Stimulated activated memory B cell treated with anti-CD40 and anti-IgM and Interleukin-4, amounts not matched to agents 10 μg/mL and 1 μg/mL and 100 μg/mL, for 72 hours (primary cell): ENCODE data around the gene PHACTR2.

Experiments
- ATAC-seq: fragments of 150-1000 bp; cut with Tn5 transposase; 2 replicates; pipeline ENCODE4 v1.10.0; 2021
- H3K27ac Mint-ChIP-seq: one replicate; pipeline ENCODE4 v1.8.0; 2022; ENCODE audit warnings: mild to moderate bottlenecking, mixed read lengths
- H3K27me3 Mint-ChIP-seq: one replicate; pipeline ENCODE4 v1.8.0; 2022; ENCODE audit warnings: mixed read lengths
- H3K36me3 Mint-ChIP-seq: one replicate; pipeline ENCODE4 v1.8.0; 2022; ENCODE audit warnings: mixed read lengths
- H3K4me1 Mint-ChIP-seq: one replicate; pipeline ENCODE4 v1.8.0; 2022; ENCODE audit warnings: mixed read lengths
- H3K4me3 Mint-ChIP-seq: one replicate; pipeline ENCODE4 v1.8.0; 2022; ENCODE audit warnings: mild to moderate bottlenecking, moderate library complexity, mixed read lengths
- H3K9me3 Mint-ChIP-seq: one replicate; pipeline ENCODE4 v1.8.0; 2022; ENCODE audit warnings: mixed read lengths

The PHACTR2 gene

GRCh38 chr6:143752459-143752858 lies 74.7 kb downstream of the PHACTR2 start:
- Mint-ChIP-seq H3K27me3 (no peaks in the 10 kb centered on the region), H3K9me3 (no peaks in the 10 kb centered on the region), H3K4me3 (no peak overlapping the region), H3K4me1 (no peaks in the 10 kb centered on the region), H3K36me3 (peaks cover 12% of the 10 kb centered on the region), H3K27ac (no peak overlapping the region)
- no peak for ATAC-seq

- Mint-ChIP-seq H3K4me3 (no peak overlapping the region), H3K36me3 (peaks cover 15% of the 10 kb centered on the region), H3K9me3 (no peaks in the 10 kb centered on the region), H3K27ac (no peak overlapping the region), H3K27me3 (no peaks in the 10 kb centered on the region), H3K4me1 (no peaks in the 10 kb centered on the region)
- no peak for ATAC-seq
Observed at GRCh38 chr6:143753678-143754077, 75.9 kb downstream of the PHACTR2 start.

GRCh38 chr6:143754204-143754603 lies 76.4 kb downstream of the PHACTR2 start:
- Mint-ChIP-seq H3K36me3 (peaks cover 15% of the 10 kb centered on the region), H3K27ac (no peak overlapping the region), H3K27me3 (no peaks in the 10 kb centered on the region), H3K9me3 (no peaks in the 10 kb centered on the region), H3K4me3 (no peak overlapping the region), H3K4me1 (no peaks in the 10 kb centered on the region)
- no peak for ATAC-seq

GRCh38 chr6:143755301-143755744 lies 77.6 kb downstream of the PHACTR2 start:
- ATAC-seq = no peak
- H3K36me3 Mint-ChIP-seq = peaks cover 18% of the 10 kb centered on the region

GRCh38 chr6:143757346-143757832 lies 79.6 kb downstream of the PHACTR2 start:
- Mint-ChIP-seq H3K9me3 (no peaks in the 10 kb centered on the region), H3K4me3 (no peak overlapping the region), H3K27ac (no peak overlapping the region), H3K27me3 (no peaks in the 10 kb centered on the region), H3K36me3 (peaks cover 27% of the 10 kb centered on the region), H3K4me1 (no peaks in the 10 kb centered on the region)
- no peak for ATAC-seq

More at GRCh38 chr6:143755301-143755744, 77.6 kb downstream of the PHACTR2 start:
- Mint-ChIP-seq H3K9me3 (no peaks in the 10 kb centered on the region), H3K27me3 (no peaks in the 10 kb centered on the region), H3K4me1 (no peaks in the 10 kb centered on the region), H3K27ac (no peak overlapping the region), H3K4me3 (no peak overlapping the region)

GRCh38 chr6:143758551-143758950 lies 80.8 kb downstream of the PHACTR2 start:
- H3K27me3 Mint-ChIP-seq = no peaks in the 10 kb centered on the region
- no peak overlapping the region for H3K4me3 Mint-ChIP-seq
- H3K27ac Mint-ChIP-seq = no peak overlapping the region
- ATAC-seq = no peak
- H3K4me1 Mint-ChIP-seq = no peaks in the 10 kb centered on the region
- peaks cover 27% of the 10 kb centered on the region for H3K36me3 Mint-ChIP-seq
- no peaks in the 10 kb centered on the region for H3K9me3 Mint-ChIP-seq

- no peaks in the 10 kb centered on the region for H3K9me3 Mint-ChIP-seq
- H3K4me3 Mint-ChIP-seq = no peak overlapping the region
- no peaks in the 10 kb centered on the region for H3K27me3 Mint-ChIP-seq
- ATAC-seq = no peak
- no peaks in the 10 kb centered on the region for H3K4me1 Mint-ChIP-seq
- H3K27ac Mint-ChIP-seq = no peak overlapping the region
- peaks cover 27% of the 10 kb centered on the region for H3K36me3 Mint-ChIP-seq
Observed at GRCh38 chr6:143759666-143760065, 81.9 kb downstream of the PHACTR2 start.

GRCh38 chr6:143761074-143761473 lies 83.3 kb downstream of the PHACTR2 start:
- H3K27me3 Mint-ChIP-seq = no peaks in the 10 kb centered on the region

GRCh38 chr6:143762126-143762525 lies 84.4 kb downstream of the PHACTR2 start:
- no peaks in the 10 kb centered on the region for H3K27me3 Mint-ChIP-seq
- no peaks in the 10 kb centered on the region for H3K4me1 Mint-ChIP-seq
- H3K36me3 Mint-ChIP-seq = peaks cover 30% of the 10 kb centered on the region
- H3K27ac Mint-ChIP-seq = no peak overlapping the region
- H3K4me3 Mint-ChIP-seq = no peak overlapping the region
- no peaks in the 10 kb centered on the region for H3K9me3 Mint-ChIP-seq
- no peak for ATAC-seq

More at GRCh38 chr6:143761074-143761473, 83.3 kb downstream of the PHACTR2 start:
- Mint-ChIP-seq H3K27ac (no peak overlapping the region), H3K4me1 (no peaks in the 10 kb centered on the region), H3K9me3 (no peaks in the 10 kb centered on the region), H3K36me3 (peaks cover 29% of the 10 kb centered on the region), H3K4me3 (no peak overlapping the region)
- ATAC-seq = no peak

GRCh38 chr6:143765422-143766184 lies 87.8 kb downstream of the PHACTR2 start:
- Mint-ChIP-seq H3K27me3 (no peaks in the 10 kb centered on the region), H3K27ac (no peak overlapping the region), H3K4me1 (no peaks in the 10 kb centered on the region), H3K4me3 (no peak overlapping the region), H3K9me3 (no peaks in the 10 kb centered on the region), H3K36me3 (peaks cover 35% of the 10 kb centered on the region)
- no peak for ATAC-seq

GRCh38 chr6:143766185-143766553 lies 88.4 kb downstream of the PHACTR2 start:
- H3K27ac Mint-ChIP-seq = no peak overlapping the region
- peaks cover 35% of the 10 kb centered on the region for H3K36me3 Mint-ChIP-seq
- H3K27me3 Mint-ChIP-seq = no peaks in the 10 kb centered on the region
- no peaks in the 10 kb centered on the region for H3K4me1 Mint-ChIP-seq
- H3K4me3 Mint-ChIP-seq = no peak overlapping the region
- no peaks in the 10 kb centered on the region for H3K9me3 Mint-ChIP-seq
- no peak for ATAC-seq

GRCh38 chr6:143767433-143767832 lies 89.7 kb downstream of the PHACTR2 start:
- H3K27ac Mint-ChIP-seq = no peak overlapping the region
- H3K27me3 Mint-ChIP-seq = no peaks in the 10 kb centered on the region
- no peak for ATAC-seq
- no peak overlapping the region for H3K4me3 Mint-ChIP-seq
- no peaks in the 10 kb centered on the region for H3K9me3 Mint-ChIP-seq
- peaks cover 29% of the 10 kb centered on the region for H3K36me3 Mint-ChIP-seq
- H3K4me1 Mint-ChIP-seq = no peaks in the 10 kb centered on the region

GRCh38 chr6:143772116-143773086 lies 94.6 kb downstream of the PHACTR2 start:
- Mint-ChIP-seq H3K27ac (no peak overlapping the region), H3K36me3 (peaks cover 37% of the 10 kb centered on the region)

GRCh38 chr6:143773506-143774150 lies 95.9 kb downstream of the PHACTR2 start:
- no peaks in the 10 kb centered on the region for H3K27me3 Mint-ChIP-seq
- no peak for ATAC-seq
- H3K4me3 Mint-ChIP-seq = no peak overlapping the region
- H3K27ac Mint-ChIP-seq = no peak overlapping the region
- H3K9me3 Mint-ChIP-seq = no peaks in the 10 kb centered on the region
- peaks cover 40% of the 10 kb centered on the region for H3K36me3 Mint-ChIP-seq
- H3K4me1 Mint-ChIP-seq = no peaks in the 10 kb centered on the region

More at GRCh38 chr6:143772116-143773086, 94.6 kb downstream of the PHACTR2 start:
- Mint-ChIP-seq H3K4me1 (no peaks in the 10 kb centered on the region), H3K4me3 (no peak overlapping the region), H3K27me3 (no peaks in the 10 kb centered on the region), H3K9me3 (no peaks in the 10 kb centered on the region)
- no peak for ATAC-seq

GRCh38 chr6:143774347-143774746 lies 96.6 kb downstream of the PHACTR2 start:
- no peak overlapping the region for H3K4me3 Mint-ChIP-seq
- ATAC-seq = no peak
- no peaks in the 10 kb centered on the region for H3K4me1 Mint-ChIP-seq
- H3K27ac Mint-ChIP-seq = no peak overlapping the region
- peaks cover 40% of the 10 kb centered on the region for H3K36me3 Mint-ChIP-seq
- no peaks in the 10 kb centered on the region for H3K27me3 Mint-ChIP-seq
- no peaks in the 10 kb centered on the region for H3K9me3 Mint-ChIP-seq
